SK-MEL-5 (cell line): ENCODE results near the gene XIRP1. TPM values are rescaled to one million over a fixed set of nuclear protein-coding genes. Genes with fewer than 3 reads are reported as not detected.
"Not testable (repeated sequence)": the region's sequence is repeated elsewhere in the genome, so short reads cannot be mapped to it uniquely, and the experiment has no call there.

Experiments used
- DNase-seq: peaks from one replicate; pipeline ENCODE4 v3.0.0-alpha.2; 2016; ENCODE audit warnings: low read depth, low spot score
- in situ Hi-C: cut with HindIII; loops from 2 replicates; pipeline ENCODE4 v1.10.0; 2016; ENCODE audit warnings: low sequenced_read_pairs, high pct_unique_total_duplicates, low pct_unique_long_range_greater_than_20kb
- polyA plus RNA-seq, 2 experiments: library from polyadenylated mRNA; depleted of rRNA; stranded (reverse); fragments of >200 nt; gene quantifications; 2 replicates each; pipeline ENCODE4 v1.2.3, GENCODE V29; 2015
- total RNA-seq: library from RNA; depleted of rRNA; stranded (reverse); fragments of >200 nt; shearing (Covaris generic); gene quantifications from 2 replicates; pipeline ENCODE4 v1.2.3, GENCODE V29; 2014; rRNA removed

The XIRP1 gene, protein sequence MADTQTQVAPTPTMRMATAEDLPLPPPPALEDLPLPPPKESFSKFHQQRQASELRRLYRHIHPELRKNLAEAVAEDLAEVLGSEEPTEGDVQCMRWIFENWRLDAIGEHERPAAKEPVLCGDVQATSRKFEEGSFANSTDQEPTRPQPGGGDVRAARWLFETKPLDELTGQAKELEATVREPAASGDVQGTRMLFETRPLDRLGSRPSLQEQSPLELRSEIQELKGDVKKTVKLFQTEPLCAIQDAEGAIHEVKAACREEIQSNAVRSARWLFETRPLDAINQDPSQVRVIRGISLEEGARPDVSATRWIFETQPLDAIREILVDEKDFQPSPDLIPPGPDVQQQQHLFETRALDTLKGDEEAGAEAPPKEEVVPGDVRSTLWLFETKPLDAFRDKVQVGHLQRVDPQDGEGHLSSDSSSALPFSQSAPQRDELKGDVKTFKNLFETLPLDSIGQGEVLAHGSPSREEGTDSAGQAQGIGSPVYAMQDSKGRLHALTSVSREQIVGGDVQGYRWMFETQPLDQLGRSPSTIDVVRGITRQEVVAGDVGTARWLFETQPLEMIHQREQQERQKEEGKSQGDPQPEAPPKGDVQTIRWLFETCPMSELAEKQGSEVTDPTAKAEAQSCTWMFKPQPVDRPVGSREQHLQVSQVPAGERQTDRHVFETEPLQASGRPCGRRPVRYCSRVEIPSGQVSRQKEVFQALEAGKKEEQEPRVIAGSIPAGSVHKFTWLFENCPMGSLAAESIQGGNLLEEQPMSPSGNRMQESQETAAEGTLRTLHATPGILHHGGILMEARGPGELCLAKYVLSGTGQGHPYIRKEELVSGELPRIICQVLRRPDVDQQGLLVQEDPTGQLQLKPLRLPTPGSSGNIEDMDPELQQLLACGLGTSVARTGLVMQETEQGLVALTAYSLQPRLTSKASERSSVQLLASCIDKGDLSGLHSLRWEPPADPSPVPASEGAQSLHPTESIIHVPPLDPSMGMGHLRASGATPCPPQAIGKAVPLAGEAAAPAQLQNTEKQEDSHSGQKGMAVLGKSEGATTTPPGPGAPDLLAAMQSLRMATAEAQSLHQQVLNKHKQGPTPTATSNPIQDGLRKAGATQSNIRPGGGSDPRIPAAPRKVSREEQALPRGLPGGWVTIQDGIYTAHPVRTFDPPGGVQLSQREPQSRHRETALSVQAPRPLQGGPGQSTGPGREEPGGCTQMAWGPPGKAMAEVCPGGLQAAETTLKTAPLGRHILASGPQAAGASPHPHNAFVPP (N-terminal part only)
- total RNA-seq: 0.03 TPM in 1 of 2 replicates, not detected in the other
- not detected in 2 replicates for polyA plus RNA-seq (2015; cell fraction: cytosol; rRNA removed)
- not detected in 2 replicates for polyA plus RNA-seq (2015; cell fraction: nucleus; rRNA removed)

GRCh38 chr3:39192490-39193092 is at the start of gene XIRP1:
TSS of gene XIRP1 (minus strand) at chr3:39192595. CDS start at chr3:39189445, 3,150 bp downstream.
- in situ Hi-C loops: no loop called here
- no peak for DNase-seq

DNA sequence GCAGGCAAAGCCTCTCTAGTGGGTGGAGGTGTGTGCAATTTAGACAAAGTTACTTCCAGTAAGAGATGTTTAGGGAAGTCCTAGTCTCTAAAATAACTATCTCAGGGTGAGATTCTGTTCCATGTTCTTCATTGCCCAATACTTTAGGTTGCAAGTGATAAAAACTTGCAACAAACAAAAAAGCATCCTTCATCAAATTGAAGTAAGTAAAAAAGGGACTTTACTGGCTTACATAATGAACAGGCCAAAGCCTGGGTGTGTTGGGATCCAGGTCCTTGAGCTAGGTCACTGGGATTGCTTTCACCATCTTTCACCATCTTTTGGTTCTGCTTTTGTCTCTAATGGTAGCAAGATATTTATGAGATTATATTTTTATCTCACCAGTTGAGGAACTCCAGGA is 49.2 kb upstream of the XIRP1 start:
- no peak for DNase-seq
- in situ Hi-C loops: no loop called here

DNA sequence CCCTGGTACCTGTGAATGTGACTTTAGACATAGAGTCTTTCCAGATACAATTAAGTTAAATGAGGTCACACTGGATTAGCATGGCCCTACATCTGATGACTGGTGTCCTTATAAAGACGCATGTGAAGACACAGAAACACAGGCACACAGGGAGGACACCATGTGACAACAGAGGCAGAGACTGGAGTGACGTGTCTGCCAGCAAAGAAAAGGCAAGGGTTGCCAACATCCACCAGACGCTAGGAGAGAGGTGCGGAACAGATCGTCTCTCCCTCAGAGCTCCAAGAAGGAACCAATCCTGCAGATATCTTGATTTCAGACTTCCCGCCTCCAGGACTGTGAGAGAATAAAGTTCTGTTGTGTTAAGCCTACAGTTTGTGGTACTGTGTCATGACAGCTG is 44.6 kb upstream of the XIRP1 start:
- in situ Hi-C loops: no loop called here
- no peak for DNase-seq

DNA sequence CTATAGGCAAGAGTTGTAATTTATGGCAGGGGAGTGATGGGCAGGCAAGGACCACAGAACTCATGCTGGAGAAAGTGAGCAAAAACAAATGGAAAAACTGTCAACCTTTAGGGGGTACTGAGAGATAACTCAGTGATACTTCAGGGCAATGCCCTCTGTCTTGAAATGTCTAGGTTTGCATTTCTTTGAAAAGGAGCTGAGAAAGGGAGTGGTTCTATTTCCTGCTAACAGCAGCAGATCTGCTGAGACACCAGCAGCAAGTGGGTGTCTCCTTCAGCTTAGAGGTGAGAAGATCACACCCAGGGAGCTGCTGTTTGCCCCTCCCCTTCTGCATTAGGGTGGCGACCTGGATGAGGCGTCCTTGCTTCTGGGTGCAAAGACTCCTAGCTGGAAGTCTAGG is 42.3 kb upstream of the XIRP1 start:
- DNase-seq: no peak
- in situ Hi-C loops: no loop called here

GRCh38 chr3:39232859-39233258 is 40.5 kb upstream of the XIRP1 start:
- in situ Hi-C loops: no loop called here
- no peak for DNase-seq

DNA sequence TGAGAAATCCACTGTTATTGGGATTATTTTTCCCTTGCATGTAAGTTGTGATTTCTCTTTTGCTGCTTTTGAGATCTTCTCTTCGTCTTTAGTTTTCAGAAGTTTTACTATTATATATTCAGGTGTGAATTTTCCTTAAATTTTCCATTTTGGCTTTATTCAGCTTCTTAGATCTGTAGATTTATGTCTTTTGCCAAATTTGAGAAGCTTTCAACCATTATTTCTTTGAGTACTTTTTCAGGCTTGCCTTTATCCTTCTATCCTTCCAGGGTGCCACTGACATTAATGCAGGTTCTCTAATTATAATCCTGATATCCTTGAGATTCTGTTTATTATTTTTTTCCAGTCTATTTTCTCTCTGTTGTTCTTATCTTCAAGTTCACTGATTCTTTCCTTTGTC is 38.1 kb upstream of the XIRP1 start:
- in situ Hi-C loops: no loop called here
- no peak for DNase-seq

DNA sequence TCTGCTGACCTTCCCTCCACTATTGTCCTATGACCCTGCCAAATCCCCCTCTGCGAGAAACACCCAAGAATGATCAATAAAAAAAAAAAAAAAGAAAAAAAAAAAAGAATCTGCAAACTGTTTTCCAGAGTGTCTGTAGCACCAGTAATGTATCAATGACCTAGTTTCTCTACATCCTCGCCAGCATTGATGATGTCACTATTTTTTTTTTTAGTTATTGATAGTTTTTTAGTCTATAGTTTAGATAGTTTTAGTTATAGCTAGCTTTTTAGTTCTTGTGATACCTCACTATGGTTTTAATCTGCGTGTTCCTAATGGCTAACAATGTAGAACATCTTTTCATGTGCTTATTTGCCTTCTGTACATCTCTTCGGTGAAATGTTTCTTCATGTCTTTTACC is 36.1 kb upstream of the XIRP1 start:
- no peak for DNase-seq
- in situ Hi-C loops: no loop called here

- in situ Hi-C loops, DNase-seq: not testable (repeated sequence)
Observed at GRCh38 chr3:39227596-39227995, 35.2 kb upstream of the XIRP1 start.

DNA sequence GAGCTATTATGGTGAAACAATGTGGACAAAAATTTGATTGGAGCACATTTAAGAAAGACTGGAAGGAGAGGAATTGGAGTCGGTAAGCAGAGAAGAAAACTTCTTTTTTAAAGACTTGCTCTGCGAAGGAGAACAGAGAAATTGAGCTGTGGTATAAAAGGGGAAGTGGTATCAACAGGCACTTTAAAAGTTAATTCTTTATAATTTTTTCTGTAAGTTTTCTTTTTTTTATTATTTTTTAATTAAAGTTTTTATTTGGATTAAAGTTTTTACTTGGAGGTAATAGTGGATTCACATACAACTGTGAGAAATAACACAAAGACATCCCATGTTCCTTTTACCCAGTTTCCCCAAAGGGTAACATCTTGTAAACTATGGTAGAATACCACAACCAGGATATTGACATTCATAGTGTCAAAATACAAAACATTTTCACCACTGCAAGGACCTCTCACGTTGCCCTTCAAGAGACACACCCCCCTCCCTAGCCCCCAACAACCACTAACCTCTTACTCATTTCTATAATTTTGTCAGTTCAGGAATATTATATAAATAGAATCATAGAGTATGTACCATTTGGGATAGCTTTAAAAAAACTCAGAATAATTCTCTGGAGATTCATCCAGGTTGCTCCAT is 33.8 kb upstream of the XIRP1 start:
- in situ Hi-C loops: no loop called here
- no peak for DNase-seq

DNA sequence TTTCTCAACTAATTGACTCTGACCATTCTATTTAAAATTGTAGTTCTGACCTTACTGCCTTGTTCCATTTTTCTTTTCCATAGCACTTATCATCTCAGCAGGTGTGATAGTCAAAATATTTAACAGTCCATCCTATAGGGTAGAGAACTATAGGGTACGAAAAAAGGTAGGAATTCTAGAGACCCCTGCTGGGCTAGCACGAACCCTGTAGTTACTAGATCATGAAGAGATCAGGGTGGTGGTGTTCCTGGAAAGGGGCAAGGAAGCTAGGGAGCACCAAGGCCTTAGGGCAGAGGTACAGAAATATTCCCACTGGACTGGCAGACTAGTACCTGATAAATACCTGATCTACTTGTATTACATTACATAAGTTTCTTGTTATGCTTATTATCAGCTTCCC is 31.9 kb upstream of the XIRP1 start:
- no peak for DNase-seq
- in situ Hi-C loops: no loop called here

DNA sequence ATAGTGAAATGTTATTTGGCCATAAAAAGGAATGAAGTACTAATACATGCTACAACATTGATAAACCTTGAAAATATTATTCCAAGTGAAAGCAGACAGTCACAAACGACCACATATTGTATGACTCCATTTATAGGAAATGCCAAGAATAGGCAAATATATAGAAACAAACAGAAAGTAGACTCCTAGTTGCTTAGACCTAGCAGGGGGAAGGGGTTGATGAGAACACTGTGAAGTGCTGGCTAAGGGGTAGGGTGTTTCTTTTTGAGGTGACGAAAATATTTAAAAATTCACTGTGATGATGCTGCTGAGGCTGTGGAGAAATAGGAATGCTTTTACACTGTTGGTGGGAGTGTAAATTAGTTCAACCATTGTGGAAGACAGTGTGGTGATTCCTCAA is 30.5 kb upstream of the XIRP1 start:
- in situ Hi-C loops: no loop called here
- DNase-seq: no peak

- in situ Hi-C loops: no loop called here
- DNase-seq: no peak
Observed at GRCh38 chr3:39222462-39222861, 30.1 kb upstream of the XIRP1 start.

GRCh38 chr3:39221141-39221530 is 28.7 kb upstream of the XIRP1 start:
- no peak for DNase-seq
- in situ Hi-C loops: no loop called here

- in situ Hi-C loops: no loop called here
- no peak for DNase-seq
Observed at GRCh38 chr3:39220407-39221140, 28.2 kb upstream of the XIRP1 start.

- in situ Hi-C loops: no loop called here
- no peak for DNase-seq
Observed at GRCh38 chr3:39219702-39220101, 27.3 kb upstream of the XIRP1 start.

- DNase-seq: no peak
- in situ Hi-C loops: no loop called here
Observed at GRCh38 chr3:39216176-39216790, 23.9 kb upstream of the XIRP1 start.
